ENCODE results near the gene TBC1D16.

Gene TBC1D16

DNA sequence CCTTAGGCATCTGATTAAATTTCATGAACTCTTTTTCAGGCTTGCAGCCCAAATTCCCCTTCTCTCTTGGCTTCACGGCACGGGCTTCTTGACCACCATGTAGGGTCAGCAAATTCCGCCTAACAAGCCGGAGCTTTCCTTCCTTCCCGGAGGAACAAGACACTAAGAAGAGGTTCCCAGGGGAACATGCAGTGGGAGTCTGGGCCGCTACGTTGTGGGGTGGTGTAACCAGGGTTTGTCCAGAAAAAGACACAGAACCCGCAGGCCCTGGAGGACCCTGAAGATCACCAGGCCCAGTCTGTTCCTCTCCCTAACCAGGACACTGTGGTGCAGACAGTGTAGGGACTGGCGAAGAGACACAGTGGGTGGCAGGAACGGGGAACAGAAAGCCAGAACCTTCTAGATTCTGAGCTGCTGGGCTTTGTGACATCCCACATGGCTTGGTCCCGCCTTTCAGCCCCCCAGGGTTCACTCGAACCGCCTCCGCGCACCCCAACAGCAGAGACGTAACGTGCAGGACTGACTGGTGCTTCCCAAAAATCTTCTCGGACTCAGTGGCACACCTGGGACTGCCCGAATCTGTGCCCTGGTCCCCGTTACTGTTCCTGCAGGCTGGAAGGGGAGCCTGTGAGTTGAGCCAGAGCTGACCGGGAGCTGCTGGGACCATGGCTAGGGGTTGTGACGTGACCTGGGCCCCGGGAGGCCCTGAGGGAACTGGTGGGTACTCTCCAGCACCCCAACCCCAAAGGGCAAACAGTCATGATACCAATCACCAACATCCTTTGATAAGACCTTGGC, 55.2 kb downstream of the TBC1D16 start:
- peaks cover 2% of the 10 kb centered on the region for H3K4me1 Mint-ChIP-seq
- no peak overlapping the region for H3K4me3 Mint-ChIP-seq
- no peak for DNase-seq
- CTCF ChIA-PET, result no interaction called here
- H3K27ac Mint-ChIP-seq, result no peak overlapping the region
- no peaks in the 10 kb centered on the region for H3K36me3 Mint-ChIP-seq
- H3K9me3 Mint-ChIP-seq, result no peaks in the 10 kb centered on the region
- H3K27me3 Mint-ChIP-seq, result peaks cover 24% of the 10 kb centered on the region

DNA sequence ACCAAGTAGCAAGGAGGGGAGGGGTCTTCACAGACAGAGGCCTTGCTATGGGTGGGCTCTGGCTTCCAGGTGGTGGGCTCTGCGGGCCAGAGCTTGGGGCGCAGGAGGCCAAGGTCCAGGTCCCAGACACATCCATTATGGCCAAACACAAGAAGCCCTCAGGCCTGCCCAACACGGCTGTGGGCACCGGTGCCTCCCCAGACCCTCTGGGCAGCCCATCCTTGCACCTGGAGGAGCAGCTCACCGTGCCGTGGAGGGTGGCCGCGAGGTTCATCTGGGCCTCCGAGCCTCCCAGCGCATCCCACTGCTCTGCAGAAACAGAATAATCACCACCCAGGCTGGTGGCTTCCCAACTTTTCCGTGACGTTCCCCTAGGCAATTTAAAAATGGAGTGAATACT, 55.9 kb downstream of the TBC1D16 start:
- Mint-ChIP-seq H3K27me3 (peaks cover 24% of the 10 kb centered on the region), H3K36me3 (no peaks in the 10 kb centered on the region), H3K27ac (no peak overlapping the region), H3K9me3 (no peaks in the 10 kb centered on the region), H3K4me1 (peaks cover 2% of the 10 kb centered on the region), H3K4me3 (no peak overlapping the region)
- CTCF ChIA-PET, result no interaction called here
- DNase-seq, result no peak

DNA sequence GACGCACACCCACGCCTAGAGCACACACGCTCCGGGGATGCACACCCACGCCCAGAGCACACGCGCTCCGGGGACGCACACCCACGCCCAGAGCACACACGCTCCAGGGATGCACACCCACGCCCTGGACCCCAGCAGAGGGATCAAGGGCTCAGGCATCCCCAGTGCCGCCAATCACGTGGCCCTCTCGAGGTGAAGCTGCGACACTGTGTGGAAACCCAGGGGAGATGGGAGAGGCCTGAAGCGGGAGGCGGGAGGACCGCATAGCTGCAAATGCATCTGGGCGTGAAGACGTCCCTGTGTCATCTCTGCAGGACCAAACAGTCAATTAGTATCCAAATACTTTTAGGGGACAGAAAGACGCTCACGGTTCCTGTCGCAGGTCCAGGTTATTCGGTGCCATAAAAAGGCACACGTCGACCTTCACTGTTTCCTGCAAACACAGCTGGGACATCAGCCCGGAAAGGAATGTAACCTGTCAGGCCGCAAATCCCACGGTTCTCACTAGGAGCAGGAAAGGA, 56.4 kb downstream of the TBC1D16 start:
- DNase-seq, result no peak
- H3K36me3 Mint-ChIP-seq, result no peaks in the 10 kb centered on the region
- no peak overlapping the region for H3K4me3 Mint-ChIP-seq
- H3K27ac Mint-ChIP-seq, result no peak overlapping the region
- H3K9me3 Mint-ChIP-seq, result no peaks in the 10 kb centered on the region
- H3K4me1 Mint-ChIP-seq, result no peaks in the 10 kb centered on the region
- CTCF ChIA-PET, result interaction anchor here (0.6 to 1.0 kb wide), 2 partner anchors 9 to 30 kb away, joined by 3 read pairs; no protein-coding TSS in a partner anchor
- peaks cover 22% of the 10 kb centered on the region for H3K27me3 Mint-ChIP-seq

DNA sequence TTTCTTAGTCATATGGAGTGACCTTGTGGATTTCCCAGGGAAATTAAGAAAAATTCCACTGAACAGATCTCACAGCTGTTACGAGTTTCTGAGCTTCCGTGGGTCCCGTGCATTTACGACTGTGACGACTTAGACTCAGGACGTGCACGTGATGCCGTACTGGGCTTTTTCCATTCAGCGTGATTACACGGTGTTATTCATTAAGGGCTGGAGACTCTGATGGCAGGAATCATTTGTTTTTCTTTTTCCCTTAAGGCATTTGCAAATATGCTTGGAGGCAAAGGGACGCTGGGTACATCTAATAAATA, 57.2 kb downstream of the TBC1D16 start:
- Mint-ChIP-seq H3K4me1 (no peaks in the 10 kb centered on the region), H3K27me3 (peaks cover 19% of the 10 kb centered on the region), H3K36me3 (no peaks in the 10 kb centered on the region), H3K27ac (no peak overlapping the region), H3K4me3 (no peak overlapping the region), H3K9me3 (no peaks in the 10 kb centered on the region)
- CTCF ChIA-PET, result interaction anchor here (1.0 kb wide), 1 partner anchor 9 kb away, joined by 3 read pairs; no protein-coding TSS in a partner anchor
- no peak for DNase-seq

DNA sequence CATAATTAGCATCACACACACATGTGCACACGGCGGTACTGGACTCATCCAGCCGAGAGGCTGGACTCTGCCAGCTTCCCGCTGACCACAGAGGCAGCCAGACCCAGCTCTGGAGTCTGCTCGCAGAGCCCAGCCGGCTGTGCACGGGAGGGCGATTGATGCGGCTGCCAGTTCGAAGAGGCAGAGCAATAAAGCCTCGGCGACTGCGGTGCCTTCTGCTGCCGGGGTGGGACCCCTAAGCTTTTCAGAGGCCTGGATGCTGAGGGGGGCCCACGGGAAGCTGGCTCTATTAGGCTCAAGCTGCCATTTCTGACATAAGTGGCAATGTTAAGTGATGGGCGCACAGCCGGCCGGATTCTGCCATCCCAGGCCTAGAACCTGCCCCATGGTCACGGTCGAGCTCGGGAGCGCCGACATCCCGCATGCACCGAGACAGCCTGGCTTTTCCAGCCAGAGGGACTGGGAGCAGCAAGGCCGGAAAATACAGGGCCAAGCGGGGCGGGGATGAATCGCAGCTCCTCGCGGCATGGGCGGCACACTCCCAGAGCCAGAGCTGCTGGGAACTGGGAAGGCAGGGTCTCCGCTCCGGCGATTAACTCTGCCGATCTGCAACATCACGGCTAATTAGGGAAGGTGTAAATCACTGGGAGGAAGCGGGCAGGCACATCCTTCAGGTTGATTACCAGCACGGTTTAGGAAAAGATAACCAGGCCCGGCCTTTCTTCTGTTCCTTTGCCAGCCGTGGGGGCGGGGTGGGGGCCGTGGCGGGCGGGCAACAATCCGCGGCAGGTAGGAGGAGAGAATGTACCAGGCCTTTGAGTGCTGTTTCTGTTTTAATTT, 57.7 kb downstream of the TBC1D16 start:
- H3K36me3 Mint-ChIP-seq, result no peaks in the 10 kb centered on the region
- no peak overlapping the region for H3K4me3 Mint-ChIP-seq
- CTCF ChIA-PET, result interaction anchor here (1.0 kb wide), 1 partner anchor 8 kb away, joined by 3 read pairs; no protein-coding TSS in a partner anchor
- H3K27ac Mint-ChIP-seq, result no peak overlapping the region
- no peaks in the 10 kb centered on the region for H3K9me3 Mint-ChIP-seq
- no peak for DNase-seq
- no peaks in the 10 kb centered on the region for H3K4me1 Mint-ChIP-seq
- H3K27me3 Mint-ChIP-seq, result peaks cover 17% of the 10 kb centered on the region

DNA sequence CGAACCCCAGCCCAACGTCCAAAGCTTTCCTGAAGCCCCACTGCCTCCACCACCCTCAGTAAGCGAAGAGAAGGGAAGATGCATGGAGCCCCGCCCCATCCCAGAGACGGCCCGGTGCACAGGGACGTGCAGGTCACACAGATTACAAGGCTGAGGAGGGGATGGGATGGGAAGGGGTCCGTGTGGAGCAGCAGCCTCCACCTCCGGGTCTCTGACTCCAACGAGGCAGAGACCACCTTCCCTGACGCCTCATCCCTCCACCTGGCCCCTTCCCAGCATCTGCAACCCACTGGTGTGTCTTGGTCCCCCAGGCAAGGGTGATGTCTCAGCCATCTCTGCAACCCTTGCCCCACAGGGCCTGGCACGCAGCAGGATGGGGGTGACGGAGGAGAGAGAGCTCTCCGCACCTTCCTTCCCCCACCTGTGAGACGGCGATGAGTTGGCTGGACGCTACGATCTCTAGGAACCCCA, 58.5 kb downstream of the TBC1D16 start:
- Mint-ChIP-seq H3K27me3 (peaks cover 24% of the 10 kb centered on the region), H3K27ac (no peak overlapping the region), H3K36me3 (no peaks in the 10 kb centered on the region), H3K4me1 (no peaks in the 10 kb centered on the region), H3K9me3 (no peaks in the 10 kb centered on the region), H3K4me3 (no peak overlapping the region)
- CTCF ChIA-PET, result no interaction called here
- DNase-seq, result no peak

DNA sequence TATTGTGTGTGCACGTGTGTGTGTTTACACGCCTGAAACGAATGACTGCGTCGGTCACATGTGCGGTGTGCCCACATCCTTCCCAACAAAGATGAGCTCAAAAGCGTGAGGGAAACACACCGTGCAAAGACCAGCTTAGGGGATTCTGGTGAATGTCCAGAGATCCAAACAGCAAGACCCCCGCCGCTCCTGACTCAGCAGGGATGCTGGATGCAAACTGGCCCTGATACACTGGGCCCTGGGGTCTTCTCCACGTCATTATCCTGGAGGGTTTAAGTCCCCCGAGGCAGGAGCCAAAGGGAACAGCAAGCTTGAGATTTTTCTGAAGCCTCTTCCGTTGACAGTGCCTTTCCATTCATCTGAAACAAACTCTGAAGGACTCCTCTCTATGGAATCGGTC, 59.2 kb downstream of the TBC1D16 start:
- peaks cover 29% of the 10 kb centered on the region for H3K27me3 Mint-ChIP-seq
- H3K9me3 Mint-ChIP-seq, result no peaks in the 10 kb centered on the region
- no peak for DNase-seq
- H3K27ac Mint-ChIP-seq, result no peak overlapping the region
- no peaks in the 10 kb centered on the region for H3K4me1 Mint-ChIP-seq
- H3K4me3 Mint-ChIP-seq, result no peak overlapping the region
- CTCF ChIA-PET, result no interaction called here
- no peaks in the 10 kb centered on the region for H3K36me3 Mint-ChIP-seq

DNA sequence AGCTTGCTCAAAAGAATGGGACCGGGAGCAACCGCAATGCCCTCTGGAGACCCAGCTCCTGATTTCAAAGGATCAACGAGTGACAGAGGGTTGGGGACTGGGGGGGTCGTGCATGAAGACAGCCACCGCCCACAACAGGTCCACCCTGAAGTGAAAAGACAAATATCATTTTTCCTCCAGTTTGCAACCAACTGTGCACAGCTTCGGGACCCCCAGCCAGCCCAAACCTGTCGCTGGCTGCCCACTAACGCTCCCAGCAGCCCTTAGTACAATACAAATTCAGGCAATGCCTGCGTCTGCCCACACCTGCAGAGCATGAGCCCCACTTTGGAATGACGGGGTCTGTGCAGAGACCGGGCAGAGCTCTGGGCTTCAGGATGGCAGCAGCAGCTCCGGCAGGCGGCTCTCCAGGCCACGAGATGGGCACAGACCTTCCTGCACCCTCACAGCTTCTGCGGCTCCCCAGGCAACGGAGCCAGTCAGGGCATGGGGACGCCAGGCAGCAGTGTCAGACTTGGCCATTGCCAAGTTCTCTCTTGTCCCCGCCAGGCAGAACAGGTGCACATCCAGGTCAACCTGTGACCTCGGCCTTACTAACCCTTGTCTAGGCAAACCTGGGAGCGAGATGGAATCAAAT, 60.1 kb downstream of the TBC1D16 start:
- CTCF ChIA-PET, result interaction anchor here (0.9 to 3.3 kb wide), 4 partner anchors 9 to 230 kb away, joined by 3 to 13 read pairs (median 4); no protein-coding TSS in a partner anchor
- peaks cover under 1% of the 10 kb centered on the region for H3K4me1 Mint-ChIP-seq

DNA sequence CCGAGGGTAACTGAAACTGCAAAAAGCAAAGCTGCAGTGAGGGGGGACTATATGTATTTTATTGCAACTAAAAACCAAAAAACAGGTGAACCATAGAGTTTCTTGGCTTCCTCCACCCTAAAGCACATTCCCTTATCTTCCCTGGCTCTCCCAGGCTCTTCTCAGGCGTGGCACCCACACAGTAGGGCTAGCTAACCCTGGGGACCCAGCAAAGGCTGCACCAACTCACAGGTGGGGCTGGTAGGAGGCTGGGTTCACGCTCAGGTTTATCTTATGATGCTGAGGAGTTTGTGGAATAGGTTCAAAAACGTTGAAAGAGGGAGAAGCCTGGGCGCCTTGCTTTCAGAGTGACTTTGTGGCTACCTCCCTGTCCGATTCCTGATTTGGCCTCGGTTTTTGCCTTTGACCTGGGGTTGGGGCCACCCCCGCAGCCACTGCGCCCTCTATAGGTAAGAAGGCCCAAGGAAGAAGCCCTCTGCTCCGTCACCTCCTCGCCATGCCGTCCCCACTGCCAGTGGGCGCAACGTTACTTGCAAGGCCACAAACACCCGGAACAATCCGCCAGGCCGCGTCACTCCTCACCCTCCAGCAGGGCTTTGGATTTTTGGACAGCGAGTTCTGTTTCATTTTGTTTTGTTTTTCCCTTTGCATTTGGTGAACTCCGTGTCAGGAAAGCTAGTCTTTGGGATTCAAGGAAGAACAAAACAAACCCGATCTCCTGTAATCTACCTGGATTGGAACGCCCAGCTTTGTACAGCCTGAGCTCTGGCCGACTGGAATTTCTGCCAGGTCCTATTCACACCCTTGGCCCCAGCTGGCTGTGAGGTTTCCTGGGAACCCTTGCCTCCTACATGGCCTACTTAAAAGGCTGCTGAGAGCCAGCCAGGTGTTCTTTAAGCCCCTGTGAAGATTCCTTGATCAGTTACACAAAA, 60.8 kb downstream of the TBC1D16 start:
- Mint-ChIP-seq H3K36me3 (no peaks in the 10 kb centered on the region), H3K27ac (no peak overlapping the region), H3K9me3 (no peaks in the 10 kb centered on the region), H3K4me1 (peaks cover 4% of the 10 kb centered on the region), H3K4me3 (no peak overlapping the region), H3K27me3 (peaks cover 26% of the 10 kb centered on the region)
- CTCF ChIA-PET, result interaction anchor here (0.9 to 3.3 kb wide), 5 partner anchors 10 to 229 kb away, joined by 3 to 13 read pairs (median 4); no protein-coding TSS in a partner anchor
- peak; percentile 20 for DNase-seq

More for the DNA sequence above, 60.1 kb downstream of the TBC1D16 start:
- peaks cover 26% of the 10 kb centered on the region for H3K27me3 Mint-ChIP-seq
- H3K27ac Mint-ChIP-seq, result no peak overlapping the region
- no peaks in the 10 kb centered on the region for H3K9me3 Mint-ChIP-seq
- H3K4me3 Mint-ChIP-seq, result no peak overlapping the region
- no peaks in the 10 kb centered on the region for H3K36me3 Mint-ChIP-seq
- no peak for DNase-seq

DNA sequence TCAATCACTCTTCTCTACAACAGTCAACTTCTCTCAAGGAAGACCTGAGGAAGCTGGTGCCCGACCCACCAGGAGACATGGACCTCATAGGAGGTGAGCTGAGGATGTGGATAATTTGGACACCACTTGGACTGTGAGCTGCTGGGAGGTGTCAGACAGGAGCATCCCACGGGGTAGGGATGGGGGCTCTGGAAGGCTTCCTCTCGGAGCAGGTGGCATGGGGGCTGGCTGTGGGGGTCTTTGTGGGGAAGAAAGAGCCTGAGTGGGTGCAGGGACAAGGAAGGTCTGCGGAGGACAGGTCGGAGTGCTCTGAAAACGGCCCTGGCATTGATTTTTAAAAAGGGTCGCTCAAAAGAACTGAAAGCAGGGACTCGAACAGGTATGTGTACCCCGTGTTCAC, 64.0 kb downstream of the TBC1D16 start:
- DNase-seq, result no peak

DNA sequence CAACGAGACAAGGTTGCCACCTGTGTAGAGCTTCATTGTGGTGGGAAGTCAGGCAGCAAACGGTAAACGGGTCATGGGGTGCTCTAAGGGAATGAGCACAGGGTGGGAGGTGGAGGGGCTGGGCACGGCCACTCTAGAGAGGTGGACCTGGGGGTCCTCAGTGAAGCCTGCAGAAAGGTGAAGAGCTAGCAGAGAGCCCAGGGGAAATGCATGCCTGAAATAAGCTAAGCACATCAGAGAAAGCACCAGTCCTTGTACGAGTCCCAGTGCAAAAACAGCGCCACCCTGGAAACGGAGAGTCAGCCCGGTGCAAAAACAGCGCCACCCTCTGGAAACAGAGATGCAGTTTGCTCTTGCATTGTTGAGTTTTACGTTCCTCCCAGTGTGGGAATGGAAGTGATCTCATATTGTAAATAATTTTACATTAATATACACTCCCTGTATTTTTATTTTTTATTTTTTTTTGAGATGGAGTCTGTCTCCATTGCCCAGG, 65.0 kb downstream of the TBC1D16 start:
- H3K27ac Mint-ChIP-seq, result no peak overlapping the region
- peak; percentile 74 for DNase-seq
- H3K4me1 Mint-ChIP-seq, result peaks cover 4% of the 10 kb centered on the region
- H3K4me3 Mint-ChIP-seq, result no peak overlapping the region
- no peaks in the 10 kb centered on the region for H3K9me3 Mint-ChIP-seq
- CTCF ChIA-PET, result interaction anchor here (0.6 to 1.5 kb wide), 22 partner anchors 8 to 224 kb away, joined by 3 to 13 read pairs (median 3); no protein-coding TSS in a partner anchor
- H3K27me3 Mint-ChIP-seq, result peaks cover 31% of the 10 kb centered on the region
- H3K36me3 Mint-ChIP-seq, result no peaks in the 10 kb centered on the region

More for the DNA sequence above, 64.0 kb downstream of the TBC1D16 start:
- CTCF ChIA-PET, result interaction anchor here (1.4 to 1.5 kb wide), 3 partner anchors 18 to 209 kb away, joined by 3 to 5 read pairs (median 3); no protein-coding TSS in a partner anchor
- H3K4me3 Mint-ChIP-seq, result no peak overlapping the region
- no peaks in the 10 kb centered on the region for H3K36me3 Mint-ChIP-seq
- no peaks in the 10 kb centered on the region for H3K9me3 Mint-ChIP-seq
- H3K4me1 Mint-ChIP-seq, result peaks cover 4% of the 10 kb centered on the region
- peaks cover 23% of the 10 kb centered on the region for H3K27me3 Mint-ChIP-seq
- no peak overlapping the region for H3K27ac Mint-ChIP-seq

DNA sequence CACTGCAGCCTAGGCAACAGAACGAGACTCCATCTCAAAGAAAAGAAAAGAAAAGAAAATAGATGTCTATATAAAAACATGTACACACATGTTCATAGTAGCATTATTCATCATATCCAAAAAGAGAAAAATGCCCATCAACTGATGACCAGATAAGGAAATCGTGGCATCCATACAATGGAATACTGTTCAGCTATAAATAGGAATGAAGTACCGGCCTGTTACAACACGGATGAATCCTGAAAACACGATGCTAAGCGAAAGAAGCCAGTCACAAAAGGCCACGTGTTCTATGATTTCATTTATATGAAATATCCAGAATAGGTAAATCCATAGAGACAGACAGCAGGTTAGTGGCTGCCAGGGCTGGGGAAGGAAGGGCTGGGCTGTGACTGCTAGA, 65.8 kb downstream of the TBC1D16 start:
- peaks cover 4% of the 10 kb centered on the region for H3K4me1 Mint-ChIP-seq
- no peak overlapping the region for H3K27ac Mint-ChIP-seq
- H3K4me3 Mint-ChIP-seq, result no peak overlapping the region
- H3K36me3 Mint-ChIP-seq, result no peaks in the 10 kb centered on the region
- H3K27me3 Mint-ChIP-seq, result peaks cover 30% of the 10 kb centered on the region
- DNase-seq, result no peak
- CTCF ChIA-PET, result interaction anchor here (0.6 to 1.5 kb wide), 21 partner anchors 9 to 223 kb away, joined by 3 to 13 read pairs (median 3); no protein-coding TSS in a partner anchor
- H3K9me3 Mint-ChIP-seq, result no peaks in the 10 kb centered on the region

DNA sequence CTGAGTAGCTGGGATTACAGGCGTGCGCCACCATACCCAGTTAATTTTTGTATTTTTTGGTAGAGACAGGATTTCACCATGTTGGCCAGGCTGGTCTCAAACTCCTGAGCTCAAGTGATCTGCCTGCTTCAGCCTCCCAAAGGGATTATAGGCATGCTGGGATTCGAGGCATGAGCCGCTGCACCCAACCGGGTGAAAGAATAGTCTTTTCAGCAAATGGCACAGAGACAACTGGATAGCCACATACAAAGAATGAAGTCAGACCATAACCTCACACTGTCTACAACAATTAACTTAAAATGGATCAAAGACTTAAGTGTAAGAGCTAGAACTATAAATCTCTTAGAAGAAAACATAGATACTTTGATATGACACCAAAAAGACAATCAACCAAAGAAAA, 67.6 kb downstream of the TBC1D16 start:
- Mint-ChIP-seq H3K4me1 (peaks cover 4% of the 10 kb centered on the region), H3K36me3 (no peaks in the 10 kb centered on the region), H3K27me3 (peaks cover 31% of the 10 kb centered on the region), H3K4me3 (no peak overlapping the region), H3K9me3 (no peaks in the 10 kb centered on the region), H3K27ac (no peak overlapping the region)
- DNase-seq, result no peak
- CTCF ChIA-PET, result interaction anchor here (1.6 kb wide), 1 partner anchor 15 kb away, joined by 3 read pairs; no protein-coding TSS in a partner anchor
